Astrocyte (in vitro differentiated cells and primary cell): Measurements from ENCODE around the gene CDK5RAP2. TPM values are rescaled to one million over a fixed set of nuclear protein-coding genes. Genes with fewer than 3 reads are reported as not detected.

Source experiments
- DNase-seq: peaks from one replicate; pipeline ENCODE4 v3.0.0-alpha.2; 2010; ENCODE audit warnings: low read depth
- FAIRE-seq: peaks from 2 replicates; lab custom pipeline; 2011; peaks lifted over from hg19 to GRCh38; lab: Jason Lieb, UNC
- H2AFZ ChIP-seq: 2 replicates; pipeline ENCODE4 v1.6.0; 2012; ENCODE audit warnings: low read depth, low read length, inconsistent platforms
- H3K27ac ChIP-seq: 2 replicates; pipeline ENCODE4 v1.5.1; 2011; ENCODE audit warnings: low read depth, low read length, inconsistent platforms
- H3K27me3 ChIP-seq: 2 replicates; pipeline ENCODE4 v1.6.0; 2011; ENCODE audit warnings: low read length, inconsistent platforms; ENCODE audit not compliant: insufficient read depth
- H3K36me3 ChIP-seq: 2 replicates; pipeline ENCODE4 v1.5.1; 2011; ENCODE audit warnings: low read length, inconsistent platforms; ENCODE audit not compliant: insufficient read depth
- H3K4me1 ChIP-seq: 2 replicates; pipeline ENCODE4 v1.5.1; 2011; ENCODE audit warnings: low read length, inconsistent platforms; ENCODE audit not compliant: insufficient read depth
- H3K4me2 ChIP-seq: 2 replicates; pipeline ENCODE4 v1.6.0; 2012; ENCODE audit warnings: low read length, inconsistent platforms
- H3K4me3 ChIP-seq: 2 replicates; pipeline ENCODE4 v1.5.1; 2011; ENCODE audit warnings: low read depth, mild to moderate bottlenecking, low read length, inconsistent platforms; ENCODE audit not compliant: insufficient read depth
- H3K79me2 ChIP-seq: 2 replicates; pipeline ENCODE4 v1.6.0; 2012; ENCODE audit warnings: mild to moderate bottlenecking, low read length, inconsistent platforms; ENCODE audit not compliant: insufficient read depth
- H3K9ac ChIP-seq: 2 replicates; pipeline ENCODE4 v1.6.0; 2012; ENCODE audit warnings: mild to moderate bottlenecking, low read length, inconsistent platforms
- H3K9me3 ChIP-seq: 2 replicates; pipeline ENCODE4 v1.5.1; 2012; ENCODE audit warnings: low read depth, mild to moderate bottlenecking, low read length, inconsistent platforms; ENCODE audit not compliant: insufficient read depth
- H4K20me1 ChIP-seq: 2 replicates; pipeline ENCODE4 v1.6.0; 2012; ENCODE audit warnings: low read length, inconsistent platforms; ENCODE audit not compliant: insufficient read depth
- H3K27ac Mint-ChIP-seq: one replicate; pipeline ENCODE4 v1.8.0; 2021; ENCODE audit warnings: mild to moderate bottlenecking, mixed read lengths; ENCODE audit not compliant: unreplicated experiment
- H3K27me3 Mint-ChIP-seq: one replicate; pipeline ENCODE4 v1.8.0; 2021; ENCODE audit warnings: low read depth, mixed read lengths; ENCODE audit not compliant: unreplicated experiment
- H3K36me3 Mint-ChIP-seq: one replicate; pipeline ENCODE4 v1.8.0; 2021; ENCODE audit warnings: low read depth, mixed read lengths; ENCODE audit not compliant: unreplicated experiment
- H3K4me1 Mint-ChIP-seq: one replicate; pipeline ENCODE4 v1.8.0; 2021; ENCODE audit warnings: low read depth, mixed read lengths; ENCODE audit not compliant: unreplicated experiment
- H3K4me3 Mint-ChIP-seq: one replicate; pipeline ENCODE4 v1.8.0; 2021; ENCODE audit warnings: mild to moderate bottlenecking, moderate library complexity, mixed read lengths; ENCODE audit not compliant: unreplicated experiment
- H3K9me3 Mint-ChIP-seq: one replicate; pipeline ENCODE4 v1.8.0; 2021; ENCODE audit warnings: mild to moderate bottlenecking, mixed read lengths; ENCODE audit not compliant: unreplicated experiment
- CTCF ChIP-seq: IDR thresholded peaks from 2 replicates; pipeline ENCODE4 v1.5.1; 2011; ENCODE audit warnings: low read depth, mild to moderate bottlenecking, inconsistent platforms, low read length, moderate library complexity; ENCODE audit not compliant: insufficient read depth
- EZH2 ChIP-seq: IDR thresholded peaks from 2 replicates; pipeline ENCODE4 v1.6.1; 2012; ENCODE audit warnings: mild to moderate bottlenecking, low read length, inconsistent platforms; ENCODE audit not compliant: insufficient read depth
- total RNA-seq: library from RNA; stranded (reverse); gene quantifications from 2 replicates; pipeline ENCODE4 v1.2.1, GENCODE V29; 2021

Gene CDK5RAP2
- total RNA-seq, 1 donor from 2014 or later = 36.3 TPM

GRCh38 chr9:120570296-120570695 lies 9.7 kb downstream of the CDK5RAP2 start:
- Histone ChIP-seq H3K27me3 (no peaks in the 10 kb centered on the region), H3K9ac (no peak overlapping the region), H3K9me3 (no peaks in the 10 kb centered on the region), H3K79me2 (peaks cover 43% of the 10 kb centered on the region), H3K36me3 (peaks cover 23% of the 10 kb centered on the region), H3K4me2 (no peak overlapping the region), H4K20me1 (peaks cover 12% of the 10 kb centered on the region), H3K4me3 (no peak overlapping the region), H2AFZ (no peak overlapping the region), H3K4me1 (peaks cover 16% of the 10 kb centered on the region), H3K27ac (no peak overlapping the region)
- Mint-ChIP-seq H3K4me3 (no peak overlapping the region), H3K27me3 (no peaks in the 10 kb centered on the region), H3K4me1 (peaks cover 2% of the 10 kb centered on the region), H3K36me3 (peaks cover 9% of the 10 kb centered on the region), H3K27ac (no peak overlapping the region), H3K9me3 (no peaks in the 10 kb centered on the region)
- TF ChIP-seq EZH2 (no peak), CTCF (no peak)
- no peak for FAIRE-seq
- DNase-seq = no peak

GRCh38 chr9:120569556-120569955 lies 10.4 kb downstream of the CDK5RAP2 start:
- no peak overlapping the region for H3K4me3 ChIP-seq
- no peak for TF ChIP-seq EZH2
- no peak for TF ChIP-seq CTCF
- H3K9me3 ChIP-seq = no peaks in the 10 kb centered on the region
- H3K4me1 Mint-ChIP-seq = peaks cover 2% of the 10 kb centered on the region
- H3K27me3 ChIP-seq = no peaks in the 10 kb centered on the region
- H3K36me3 Mint-ChIP-seq = peaks cover 12% of the 10 kb centered on the region
- no peak for DNase-seq
- H3K27me3 Mint-ChIP-seq = no peaks in the 10 kb centered on the region
- H2AFZ ChIP-seq = no peak overlapping the region
- peaks cover 26% of the 10 kb centered on the region for H3K36me3 ChIP-seq
- no peak overlapping the region for H3K9ac ChIP-seq
- no peak overlapping the region for H3K27ac ChIP-seq
- peak overlapping the region; percentile 12 for H3K27ac Mint-ChIP-seq
- H3K4me2 ChIP-seq = no peak overlapping the region
- peaks cover 16% of the 10 kb centered on the region for H3K4me1 ChIP-seq
- FAIRE-seq = no peak
- no peak overlapping the region for H3K4me3 Mint-ChIP-seq
- H3K9me3 Mint-ChIP-seq = no peaks in the 10 kb centered on the region
- peaks cover 41% of the 10 kb centered on the region for H3K79me2 ChIP-seq
- peaks cover 15% of the 10 kb centered on the region for H4K20me1 ChIP-seq

- Mint-ChIP-seq H3K27ac (no peak overlapping the region), H3K9me3 (no peaks in the 10 kb centered on the region), H3K27me3 (no peaks in the 10 kb centered on the region), H3K36me3 (peaks cover 12% of the 10 kb centered on the region), H3K4me3 (no peak overlapping the region), H3K4me1 (no peaks in the 10 kb centered on the region)
- TF ChIP-seq EZH2 (no peak), CTCF (no peak)
- H3K4me2 ChIP-seq = no peak overlapping the region
- no peaks in the 10 kb centered on the region for H3K9me3 ChIP-seq
- H3K4me3 ChIP-seq = no peak overlapping the region
- H3K27me3 ChIP-seq = no peaks in the 10 kb centered on the region
- peaks cover 8% of the 10 kb centered on the region for H4K20me1 ChIP-seq
- peaks cover 16% of the 10 kb centered on the region for H3K4me1 ChIP-seq
- H3K27ac ChIP-seq = no peak overlapping the region
- DNase-seq (no peak), FAIRE-seq (no peak)
- peaks cover 27% of the 10 kb centered on the region for H3K36me3 ChIP-seq
- H2AFZ ChIP-seq = no peak overlapping the region
- no peak overlapping the region for H3K9ac ChIP-seq
- peaks cover 35% of the 10 kb centered on the region for H3K79me2 ChIP-seq
These were observed 11.2 kb downstream of the CDK5RAP2 start for GRCh38 chr9:120568816-120569215.
